C4-2B (cell line): Measurements from ENCODE around the gene DCK.

Experiments
- CTCF ChIP-seq: fragments of 450-650 bp; conservative IDR thresholded peaks from 2 replicates; pipeline ENCODE4 v1.5.1; 2017; ENCODE audit warnings: mild to moderate bottlenecking
- ZFX ChIP-seq: fragments of 450-650 bp; IDR thresholded peaks from 2 replicates; pipeline ENCODE4 v1.6.1; 2017

- TF ChIP-seq CTCF: no peak
- no peak for TF ChIP-seq ZFX
Measured at GRCh38 chr4:71066737-71067716, 73.6 kb downstream of the DCK start.
